HG02588 (cell line): ENCODE data around the gene COG3.
A peak's percentile ranks its signal among the peaks of the same experiment; 100 is the strongest.
"Not testable (repeated sequence)": the region's sequence is repeated elsewhere in the genome, so short reads cannot be mapped to it uniquely, and the experiment has no call there.

Experiments used
- ATAC-seq: cut with Tn5 transposase; IDR thresholded peaks from one replicate; pipeline ENCODE4 v1.9.1; 2021; ENCODE audit warnings: mild to moderate bottlenecking, moderate library complexity; ENCODE audit not compliant: unreplicated experiment

The COG3 gene

GRCh38 chr13:45464687-45465453 is at the start of gene COG3:
Gene COG3 (plus strand): TSS chr13:45464939. CDS start chr13:45465037, 98 bp downstream.
- peak; percentile 96 for ATAC-seq

- ATAC-seq, result no peak
Measured at GRCh38 chr13:45415112-45415511, 49.6 kb upstream of the COG3 start.

- ATAC-seq, result no peak
Measured at GRCh38 chr13:45416516-45417128, 48.1 kb upstream of the COG3 start.

GRCh38 chr13:45417790-45418534 is 46.8 kb upstream of the COG3 start, which contains the start of gene SLC25A30:
Gene SLC25A30 (minus strand): TSS chr13:45418373. CDS start chr13:45411425, 6,948 bp downstream.
- ATAC-seq, result peak; percentile 90

GRCh38 chr13:45419389-45419788 is 45.4 kb upstream of the COG3 start:
- ATAC-seq, result not testable (repeated sequence)

GRCh38 chr13:45419945-45420344 is 44.8 kb upstream of the COG3 start:
- no peak for ATAC-seq

GRCh38 chr13:45422731-45423292 is 41.9 kb upstream of the COG3 start:
- no peak for ATAC-seq

- not testable (repeated sequence) for ATAC-seq
Measured at GRCh38 chr13:45426056-45426841, 38.5 kb upstream of the COG3 start.

- no peak for ATAC-seq
Measured at GRCh38 chr13:45432737-45433380, 31.9 kb upstream of the COG3 start.

- no peak for ATAC-seq
Measured at GRCh38 chr13:45433381-45433790, 31.4 kb upstream of the COG3 start.

- ATAC-seq, result no peak
Measured at GRCh38 chr13:45434556-45435371, 30.0 kb upstream of the COG3 start.

GRCh38 chr13:45436332-45436731 is 28.4 kb upstream of the COG3 start:
- no peak for ATAC-seq

- ATAC-seq, result no peak
Measured at GRCh38 chr13:45436953-45437352, 27.8 kb upstream of the COG3 start.

- ATAC-seq, result no peak
Measured at GRCh38 chr13:45437947-45438346, 26.8 kb upstream of the COG3 start.

- ATAC-seq, result no peak
Measured at GRCh38 chr13:45439008-45439407, 25.7 kb upstream of the COG3 start.

- no peak for ATAC-seq
Measured at GRCh38 chr13:45439781-45440462, 24.8 kb upstream of the COG3 start.

GRCh38 chr13:45441633-45442032 is 23.1 kb upstream of the COG3 start:
- ATAC-seq, result no peak

- no peak for ATAC-seq
Measured at GRCh38 chr13:45445053-45445452, 19.7 kb upstream of the COG3 start.

GRCh38 chr13:45446181-45446580 is 18.6 kb upstream of the COG3 start:
- no peak for ATAC-seq
